ENCODE measurements around the gene RRN3.

DNA sequence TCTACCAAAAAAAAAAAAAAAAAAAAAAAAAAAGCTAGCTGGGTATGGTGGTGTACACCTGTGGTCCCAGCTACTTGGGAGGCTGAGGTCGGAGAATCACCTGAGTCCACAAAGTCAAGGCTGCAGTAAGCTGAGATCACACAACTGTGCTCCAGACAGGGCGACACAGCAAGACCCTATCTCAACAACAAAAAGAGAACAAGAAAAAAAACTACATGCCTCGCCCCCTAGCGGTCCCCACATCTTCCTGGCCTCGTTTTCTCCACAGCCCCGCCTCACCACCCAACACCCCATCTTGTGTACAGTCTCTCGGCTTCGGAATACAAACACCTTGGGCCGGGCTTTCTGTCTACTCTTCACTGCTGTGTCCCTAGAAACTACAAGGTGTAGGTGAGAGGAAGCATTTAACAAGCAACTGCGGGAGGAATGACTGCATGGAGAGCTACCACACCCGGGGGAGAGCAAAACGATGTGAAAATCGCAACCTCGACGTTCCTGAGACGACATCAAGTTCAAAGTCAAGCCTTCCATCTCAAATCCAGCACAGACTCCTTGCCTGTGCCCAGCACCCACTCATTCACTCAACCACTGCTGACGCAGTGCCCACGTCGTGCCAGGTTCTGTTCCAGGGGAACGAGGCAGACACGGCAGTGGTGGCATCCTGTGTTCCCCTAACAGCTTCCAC lies 47.2 kb downstream of the RRN3 start:
- TF ChIP-seq, protein P1, sequence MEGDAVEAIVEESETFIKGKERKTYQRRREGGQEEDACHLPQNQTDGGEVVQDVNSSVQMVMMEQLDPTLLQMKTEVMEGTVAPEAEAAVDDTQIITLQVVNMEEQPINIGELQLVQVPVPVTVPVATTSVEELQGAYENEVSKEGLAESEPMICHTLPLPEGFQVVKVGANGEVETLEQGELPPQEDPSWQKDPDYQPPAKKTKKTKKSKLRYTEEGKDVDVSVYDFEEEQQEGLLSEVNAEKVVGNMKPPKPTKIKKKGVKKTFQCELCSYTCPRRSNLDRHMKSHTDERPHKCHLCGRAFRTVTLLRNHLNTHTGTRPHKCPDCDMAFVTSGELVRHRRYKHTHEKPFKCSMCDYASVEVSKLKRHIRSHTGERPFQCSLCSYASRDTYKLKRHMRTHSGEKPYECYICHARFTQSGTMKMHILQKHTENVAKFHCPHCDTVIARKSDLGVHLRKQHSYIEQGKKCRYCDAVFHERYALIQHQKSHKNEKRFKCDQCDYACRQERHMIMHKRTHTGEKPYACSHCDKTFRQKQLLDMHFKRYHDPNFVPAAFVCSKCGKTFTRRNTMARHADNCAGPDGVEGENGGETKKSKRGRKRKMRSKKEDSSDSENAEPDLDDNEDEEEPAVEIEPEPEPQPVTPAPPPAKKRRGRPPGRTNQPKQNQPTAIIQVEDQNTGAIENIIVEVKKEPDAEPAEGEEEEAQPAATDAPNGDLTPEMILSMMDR (IDR thresholded peaks at IDR 0.05), result no peak
- TF ChIP-seq POLR2AphosphoS5 (IDR thresholded peaks at IDR 0.05) (no peak), POLR2A (IDR thresholded peaks at IDR 0.05) (no peak)
